Activated naive CD8-positive, alpha-beta T cell treated with anti-CD3 and anti-CD28 coated beads, Interleukin-2, amount 50 U/mL, for 24 hours (primary cell): ENCODE measurements around the gene FEM1A.
"Not testable (repeated sequence)": the region's sequence is repeated elsewhere in the genome, so short reads cannot be mapped to it uniquely, and the experiment has no call there.

ENCODE experiments used
- ATAC-seq: fragments of 150-1000 bp; cut with Tn5 transposase; one replicate; pipeline ENCODE4 v1.10.0; 2021
- DNase-seq: peaks from one replicate; pipeline ENCODE4 v3.0.0; 2021
- H3K27ac Mint-ChIP-seq: one replicate; pipeline ENCODE4 v1.8.0; 2021; ENCODE audit warnings: mild to moderate bottlenecking, mixed read lengths
- H3K27me3 Mint-ChIP-seq: one replicate; pipeline ENCODE4 v1.8.0; 2021; ENCODE audit warnings: mixed read lengths
- H3K36me3 Mint-ChIP-seq: one replicate; pipeline ENCODE4 v1.8.0; 2021; ENCODE audit warnings: low read depth, mixed read lengths
- H3K4me1 Mint-ChIP-seq: one replicate; pipeline ENCODE4 v1.8.0; 2021; ENCODE audit warnings: mixed read lengths
- H3K4me3 Mint-ChIP-seq: one replicate; pipeline ENCODE4 v1.8.0; 2021; ENCODE audit warnings: mild to moderate bottlenecking, moderate library complexity, mixed read lengths
- H3K9me3 Mint-ChIP-seq: one replicate; pipeline ENCODE4 v1.8.0; 2021; ENCODE audit warnings: mixed read lengths

Gene FEM1A

GRCh38 chr19:4791183-4792018 is at the start of gene FEM1A:
Gene FEM1A (plus strand): TSS chr19:4791734. CDS start chr19:4791855, 121 bp downstream.
- Mint-ChIP-seq H3K9me3 (no peaks in the 10 kb centered on the region), H3K27ac (peak within 1 kb of the TSS; percentile 89), H3K4me1 (peaks cover 40% of the 10 kb centered on the region), H3K4me3 (peak within 1 kb of the TSS; percentile 86), H3K36me3 (peaks cover 24% of the 10 kb centered on the region), H3K27me3 (no peaks in the 10 kb centered on the region)
- DNase-seq = peak; percentile 99
- ATAC-seq = peak; percentile 97

GRCh38 chr19:4742723-4743646 is 48.5 kb upstream of the FEM1A start:
- DNase-seq (no peak), ATAC-seq (no peak)
- H3K36me3 Mint-ChIP-seq = no peaks in the 10 kb centered on the region
- H3K4me1 Mint-ChIP-seq = no peaks in the 10 kb centered on the region
- H3K9me3 Mint-ChIP-seq = no peaks in the 10 kb centered on the region
- H3K27ac Mint-ChIP-seq = no peak overlapping the region
- no peak overlapping the region for H3K4me3 Mint-ChIP-seq
- H3K27me3 Mint-ChIP-seq = peaks cover 14% of the 10 kb centered on the region

- no peak for DNase-seq
- H3K36me3 Mint-ChIP-seq = no peaks in the 10 kb centered on the region
- no peak overlapping the region for H3K27ac Mint-ChIP-seq
- no peaks in the 10 kb centered on the region for H3K4me1 Mint-ChIP-seq
- ATAC-seq = no peak
- peaks cover 20% of the 10 kb centered on the region for H3K27me3 Mint-ChIP-seq
- no peaks in the 10 kb centered on the region for H3K9me3 Mint-ChIP-seq
- no peak overlapping the region for H3K4me3 Mint-ChIP-seq
Measured at GRCh38 chr19:4744451-4745174, 46.9 kb upstream of the FEM1A start.

GRCh38 chr19:4745175-4745574 is 46.4 kb upstream of the FEM1A start:
- not testable (repeated sequence) for H3K4me1 Mint-ChIP-seq, DNase-seq, H3K36me3 Mint-ChIP-seq, H3K9me3 Mint-ChIP-seq, ATAC-seq, H3K27ac Mint-ChIP-seq, H3K4me3 Mint-ChIP-seq
- peaks cover 23% of the 10 kb centered on the region for H3K27me3 Mint-ChIP-seq

GRCh38 chr19:4745986-4746385 is 45.5 kb upstream of the FEM1A start:
- Mint-ChIP-seq H3K4me1 (no peaks in the 10 kb centered on the region), H3K4me3 (no peak overlapping the region)
- no peak for ATAC-seq

GRCh38 chr19:4748185-4748584 is 43.3 kb upstream of the FEM1A start:
- no peaks in the 10 kb centered on the region for H3K9me3 Mint-ChIP-seq
- no peak for DNase-seq
- peaks cover 17% of the 10 kb centered on the region for H3K27me3 Mint-ChIP-seq

More at GRCh38 chr19:4745986-4746385, 45.5 kb upstream of the FEM1A start:
- Mint-ChIP-seq H3K27me3 (peaks cover 23% of the 10 kb centered on the region), H3K27ac (no peak overlapping the region), H3K36me3 (no peaks in the 10 kb centered on the region), H3K9me3 (no peaks in the 10 kb centered on the region)
- no peak for DNase-seq

GRCh38 chr19:4748589-4748988 is 42.9 kb upstream of the FEM1A start:
- Mint-ChIP-seq H3K9me3 (no peaks in the 10 kb centered on the region), H3K4me3 (no peak overlapping the region), H3K27me3 (peaks cover 14% of the 10 kb centered on the region), H3K27ac (no peak overlapping the region), H3K36me3 (no peaks in the 10 kb centered on the region), H3K4me1 (no peaks in the 10 kb centered on the region)
- DNase-seq = no peak
- no peak for ATAC-seq

More at GRCh38 chr19:4748185-4748584, 43.3 kb upstream of the FEM1A start:
- H3K4me3 Mint-ChIP-seq = no peak overlapping the region
- no peak for ATAC-seq
- no peaks in the 10 kb centered on the region for H3K4me1 Mint-ChIP-seq
- H3K27ac Mint-ChIP-seq = no peak overlapping the region
- H3K36me3 Mint-ChIP-seq = no peaks in the 10 kb centered on the region

- DNase-seq (no peak), ATAC-seq (no peak)
- Mint-ChIP-seq H3K4me3 (no peak overlapping the region), H3K9me3 (no peaks in the 10 kb centered on the region), H3K4me1 (no peaks in the 10 kb centered on the region), H3K27ac (no peak overlapping the region), H3K36me3 (no peaks in the 10 kb centered on the region), H3K27me3 (peaks cover 18% of the 10 kb centered on the region)
Measured at GRCh38 chr19:4749870-4750590, 41.5 kb upstream of the FEM1A start.

- H3K27me3 Mint-ChIP-seq = peaks cover 25% of the 10 kb centered on the region
- no peak for ATAC-seq
- no peak for DNase-seq
- no peaks in the 10 kb centered on the region for H3K4me1 Mint-ChIP-seq
- H3K27ac Mint-ChIP-seq = no peak overlapping the region
- no peak overlapping the region for H3K4me3 Mint-ChIP-seq
- no peaks in the 10 kb centered on the region for H3K9me3 Mint-ChIP-seq
- H3K36me3 Mint-ChIP-seq = no peaks in the 10 kb centered on the region
Measured at GRCh38 chr19:4754248-4754647, 37.3 kb upstream of the FEM1A start.

GRCh38 chr19:4755459-4755858 is 36.1 kb upstream of the FEM1A start:
- Mint-ChIP-seq H3K4me1 (peaks cover 3% of the 10 kb centered on the region), H3K27me3 (peaks cover 30% of the 10 kb centered on the region), H3K36me3 (no peaks in the 10 kb centered on the region), H3K27ac (no peak overlapping the region), H3K4me3 (no peak overlapping the region), H3K9me3 (no peaks in the 10 kb centered on the region)
- no peak for DNase-seq
- ATAC-seq = no peak

- Mint-ChIP-seq H3K27ac (no peak overlapping the region), H3K4me3 (no peak overlapping the region), H3K4me1 (peaks cover 6% of the 10 kb centered on the region), H3K36me3 (no peaks in the 10 kb centered on the region), H3K27me3 (peaks cover 50% of the 10 kb centered on the region), H3K9me3 (no peaks in the 10 kb centered on the region)
- ATAC-seq = no peak
- no peak for DNase-seq
Measured at GRCh38 chr19:4758082-4758481, 33.5 kb upstream of the FEM1A start.

GRCh38 chr19:4758659-4759058 is 32.9 kb upstream of the FEM1A start:
- Mint-ChIP-seq H3K4me3 (no peak overlapping the region), H3K27ac (no peak overlapping the region), H3K9me3 (no peaks in the 10 kb centered on the region), H3K27me3 (peaks cover 53% of the 10 kb centered on the region), H3K36me3 (no peaks in the 10 kb centered on the region), H3K4me1 (peaks cover 6% of the 10 kb centered on the region)
- no peak for ATAC-seq
- DNase-seq = no peak

GRCh38 chr19:4759388-4760284 is 31.9 kb upstream of the FEM1A start:
- H3K27ac Mint-ChIP-seq = no peak overlapping the region
- peaks cover 56% of the 10 kb centered on the region for H3K27me3 Mint-ChIP-seq
- ATAC-seq (peak; percentile 70), DNase-seq (peak; percentile 72)
- peaks cover 6% of the 10 kb centered on the region for H3K4me1 Mint-ChIP-seq
- peak overlapping the region; percentile 17 for H3K4me3 Mint-ChIP-seq
- no peaks in the 10 kb centered on the region for H3K9me3 Mint-ChIP-seq
- H3K36me3 Mint-ChIP-seq = no peaks in the 10 kb centered on the region
